ENCODE data around the gene ARHGEF4. TPM values are rescaled to one million over a fixed set of nuclear protein-coding genes. Genes with fewer than 3 reads are reported as not detected.

ARHGEF4 gene
- total and polyA plus RNA-seq, 2 experiments from 2014 or later = 4.6 to 16.6 TPM

DNA sequence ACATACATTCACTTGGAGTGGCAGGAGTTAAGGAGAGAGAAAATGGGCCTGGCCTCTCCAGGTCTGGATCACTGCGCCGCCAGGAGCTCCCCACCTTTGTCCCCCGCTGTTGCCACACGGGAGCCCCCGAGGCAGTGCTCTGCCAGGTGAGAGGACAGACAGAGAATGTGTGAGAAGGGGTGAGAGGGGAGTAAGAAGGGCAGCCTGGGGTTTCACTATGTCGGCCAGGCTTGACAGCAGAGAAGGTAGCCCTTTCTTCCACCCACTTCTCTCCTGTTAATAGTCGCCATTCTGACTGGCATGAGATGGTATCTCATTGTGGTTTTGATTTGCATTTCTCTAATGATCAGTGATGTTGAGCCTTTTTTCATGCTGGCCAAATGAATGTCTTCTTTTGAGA is 26.2 kb upstream of the ARHGEF4 start:
- no peak overlapping the region for H3K27ac Mint-ChIP-seq

More for the DNA sequence above, 26.2 kb upstream of the ARHGEF4 start:
- Mint-ChIP-seq H3K9me3 (no peaks in the 10 kb centered on the region; the same call in 1 of the 3 replicates), H3K4me1 (peaks cover 4% of the 10 kb centered on the region; the same call in 1 of the 3 replicates), H3K36me3 (ENCODE audit: low read depth) (no peaks in the 10 kb centered on the region; the same call in 2 of the 3 replicates), H3K27me3 (ENCODE audit: insufficient read depth, low read depth, poor library complexity) (peaks cover 1% of the 10 kb centered on the region), H3K4me3 (no peak overlapping the region)
- DNase-seq (ENCODE audit: low spot score) (no peak), ATAC-seq (no peak; the same call in 2 of the 3 replicates)
- Histone ChIP-seq H3K79me2 (replicated peaks; ENCODE audit: insufficient read depth) (no peaks in the 10 kb centered on the region), H3K9me2 (ENCODE audit: insufficient read depth) (no peaks in the 10 kb centered on the region), H3K36me3 (ENCODE audit: insufficient read depth) (no peaks in the 10 kb centered on the region), H4K20me1 (replicated peaks; ENCODE audit: insufficient read depth) (no peaks in the 10 kb centered on the region; the same call in 1 of the 2 replicates), H3K4me1 (ENCODE audit: insufficient read depth) (no peaks in the 10 kb centered on the region), H3K27me3 (ENCODE audit: insufficient read depth) (no peaks in the 10 kb centered on the region), H3K4me2 (no peak overlapping the region), H3K4me3 (no peak overlapping the region), H3F3A (replicated peaks; ENCODE audit: low read depth) (no peaks in the 10 kb centered on the region), H3K27ac (ENCODE audit: low read depth) (no peak overlapping the region), H2AFZ (0 out of 2 replicates have a peak overlapping the region, but pooled peaks have one; percentile 28)
- TF ChIP-seq ETS1 (IDR thresholded peaks at IDR 0.05) = no peak
- TF ChIP-seq, protein P1, sequence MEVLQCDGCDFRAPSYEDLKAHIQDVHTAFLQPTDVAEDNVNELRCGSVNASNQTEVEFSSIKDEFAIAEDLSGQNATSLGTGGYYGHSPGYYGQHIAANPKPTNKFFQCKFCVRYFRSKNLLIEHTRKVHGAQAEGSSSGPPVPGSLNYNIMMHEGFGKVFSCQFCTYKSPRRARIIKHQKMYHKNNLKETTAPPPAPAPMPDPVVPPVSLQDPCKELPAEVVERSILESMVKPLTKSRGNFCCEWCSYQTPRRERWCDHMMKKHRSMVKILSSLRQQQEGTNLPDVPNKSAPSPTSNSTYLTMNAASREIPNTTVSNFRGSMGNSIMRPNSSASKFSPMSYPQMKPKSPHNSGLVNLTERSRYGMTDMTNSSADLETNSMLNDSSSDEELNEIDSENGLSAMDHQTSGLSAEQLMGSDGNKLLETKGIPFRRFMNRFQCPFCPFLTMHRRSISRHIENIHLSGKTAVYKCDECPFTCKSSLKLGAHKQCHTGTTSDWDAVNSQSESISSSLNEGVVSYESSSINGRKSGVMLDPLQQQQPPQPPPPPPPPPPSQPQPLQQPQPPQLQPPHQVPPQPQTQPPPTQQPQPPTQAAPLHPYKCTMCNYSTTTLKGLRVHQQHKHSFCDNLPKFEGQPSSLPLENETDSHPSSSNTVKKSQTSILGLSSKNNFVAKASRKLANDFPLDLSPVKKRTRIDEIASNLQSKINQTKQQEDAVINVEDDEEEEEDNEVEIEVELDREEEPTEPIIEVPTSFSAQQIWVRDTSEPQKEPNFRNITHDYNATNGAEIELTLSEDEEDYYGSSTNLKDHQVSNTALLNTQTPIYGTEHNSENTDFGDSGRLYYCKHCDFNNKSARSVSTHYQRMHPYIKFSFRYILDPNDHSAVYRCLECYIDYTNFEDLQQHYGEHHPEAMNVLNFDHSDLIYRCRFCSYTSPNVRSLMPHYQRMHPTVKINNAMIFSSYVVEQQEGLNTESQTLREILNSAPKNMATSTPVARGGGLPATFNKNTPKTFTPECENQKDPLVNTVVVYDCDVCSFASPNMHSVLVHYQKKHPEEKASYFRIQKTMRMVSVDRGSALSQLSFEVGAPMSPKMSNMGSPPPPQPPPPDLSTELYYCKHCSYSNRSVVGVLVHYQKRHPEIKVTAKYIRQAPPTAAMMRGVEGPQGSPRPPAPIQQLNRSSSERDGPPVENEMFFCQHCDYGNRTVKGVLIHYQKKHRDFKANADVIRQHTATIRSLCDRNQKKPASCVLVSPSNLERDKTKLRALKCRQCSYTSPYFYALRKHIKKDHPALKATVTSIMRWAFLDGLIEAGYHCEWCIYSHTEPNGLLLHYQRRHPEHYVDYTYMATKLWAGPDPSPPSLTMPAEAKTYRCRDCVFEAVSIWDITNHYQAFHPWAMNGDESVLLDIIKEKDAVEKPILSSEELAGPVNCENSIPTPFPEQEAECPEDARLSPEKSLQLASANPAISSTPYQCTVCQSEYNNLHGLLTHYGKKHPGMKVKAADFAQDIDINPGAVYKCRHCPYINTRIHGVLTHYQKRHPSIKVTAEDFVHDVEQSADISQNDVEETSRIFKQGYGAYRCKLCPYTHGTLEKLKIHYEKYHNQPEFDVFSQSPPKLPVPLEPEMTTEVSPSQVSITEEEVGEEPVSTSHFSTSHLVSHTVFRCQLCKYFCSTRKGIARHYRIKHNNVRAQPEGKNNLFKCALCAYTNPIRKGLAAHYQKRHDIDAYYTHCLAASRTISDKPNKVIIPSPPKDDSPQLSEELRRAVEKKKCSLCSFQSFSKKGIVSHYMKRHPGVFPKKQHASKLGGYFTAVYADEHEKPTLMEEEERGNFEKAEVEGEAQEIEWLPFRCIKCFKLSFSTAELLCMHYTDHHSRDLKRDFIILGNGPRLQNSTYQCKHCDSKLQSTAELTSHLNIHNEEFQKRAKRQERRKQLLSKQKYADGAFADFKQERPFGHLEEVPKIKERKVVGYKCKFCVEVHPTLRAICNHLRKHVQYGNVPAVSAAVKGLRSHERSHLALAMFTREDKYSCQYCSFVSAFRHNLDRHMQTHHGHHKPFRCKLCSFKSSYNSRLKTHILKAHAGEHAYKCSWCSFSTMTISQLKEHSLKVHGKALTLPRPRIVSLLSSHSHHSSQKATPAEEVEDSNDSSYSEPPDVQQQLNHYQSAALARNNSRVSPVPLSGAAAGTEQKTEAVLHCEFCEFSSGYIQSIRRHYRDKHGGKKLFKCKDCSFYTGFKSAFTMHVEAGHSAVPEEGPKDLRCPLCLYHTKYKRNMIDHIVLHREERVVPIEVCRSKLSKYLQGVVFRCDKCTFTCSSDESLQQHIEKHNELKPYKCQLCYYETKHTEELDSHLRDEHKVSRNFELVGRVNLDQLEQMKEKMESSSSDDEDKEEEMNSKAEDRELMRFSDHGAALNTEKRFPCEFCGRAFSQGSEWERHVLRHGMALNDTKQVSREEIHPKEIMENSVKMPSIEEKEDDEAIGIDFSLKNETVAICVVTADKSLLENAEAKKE (CRISPR knock-in tag; IDR thresholded peaks at IDR 0.05) = no peak

All from GM23338 (cell line).